COLO668 (cell line): ENCODE data around the gene PGP.

Source experiments
- DNase-seq: peaks from one replicate; lab custom pipeline; 2025; ENCODE audit not compliant: unreplicated experiment; lab: John Stamatoyannopoulos, UW

The PGP gene

GRCh38 chr16:2237493-2238149, 23.0 kb upstream of the PGP start:
- no peak for DNase-seq

GRCh38 chr16:2237102-2237482, 22.5 kb upstream of the PGP start:
- DNase-seq = no peak

GRCh38 chr16:2236337-2237101, 21.9 kb upstream of the PGP start, which contains the start of gene DNASE1L2:
Gene DNASE1L2 (plus strand): TSS chr16:2236444. CDS start chr16:2236817, 373 bp downstream.
- peak; percentile 18 for DNase-seq

DNA sequence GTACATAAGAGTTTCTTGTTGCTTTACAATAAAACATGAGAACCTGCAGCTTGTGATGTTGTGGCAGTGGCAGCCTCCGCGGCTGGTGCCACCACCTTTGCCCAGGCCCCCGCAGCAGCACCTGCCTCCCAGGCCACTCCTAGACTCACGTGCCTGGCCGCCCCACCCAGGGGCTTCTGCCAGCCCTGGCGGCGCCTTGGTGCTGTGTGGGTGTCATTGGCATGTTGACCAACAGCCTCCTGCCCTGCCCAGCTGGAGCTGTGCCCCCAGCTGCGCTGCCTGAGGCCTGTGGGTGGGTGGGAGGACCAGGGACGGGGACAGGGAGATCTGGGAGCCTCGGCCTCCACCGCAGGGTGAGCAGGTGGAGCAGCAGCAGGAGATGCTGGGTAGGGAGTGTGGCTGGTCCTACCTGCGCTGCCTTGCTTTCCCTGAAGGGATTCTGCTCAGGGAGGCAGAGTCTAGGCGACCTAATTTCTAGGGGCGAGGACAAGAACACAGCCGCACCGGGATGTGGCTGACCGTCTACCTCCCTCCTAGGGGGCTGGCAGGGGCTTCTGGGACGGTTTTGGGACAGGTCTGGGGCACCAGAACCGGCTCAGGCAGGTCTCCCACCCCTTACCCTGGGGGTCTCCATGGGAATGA, 21.2 kb upstream of the PGP start:
- DNase-seq = peak; percentile 83

DNA sequence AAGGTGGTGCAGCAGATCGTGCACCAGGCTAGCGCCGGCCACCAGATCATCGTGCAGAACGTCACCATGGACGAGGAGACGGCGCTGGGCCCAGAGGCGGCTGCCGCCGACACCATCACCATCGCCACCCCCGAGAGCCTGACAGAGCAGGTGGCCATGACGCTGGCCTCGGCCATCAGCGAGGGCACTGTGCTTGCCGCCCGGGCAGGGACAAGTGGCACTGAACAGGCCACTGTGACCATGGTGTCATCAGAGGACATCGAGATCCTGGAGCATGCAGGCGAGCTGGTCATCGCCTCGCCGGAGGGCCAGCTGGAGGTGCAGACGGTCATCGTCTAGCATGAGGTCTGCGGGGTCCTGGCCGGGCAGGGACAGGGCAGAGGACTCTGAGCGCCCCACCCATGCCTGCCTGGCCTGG, 20.6 kb upstream of the PGP start:
- DNase-seq = no peak

DNA sequence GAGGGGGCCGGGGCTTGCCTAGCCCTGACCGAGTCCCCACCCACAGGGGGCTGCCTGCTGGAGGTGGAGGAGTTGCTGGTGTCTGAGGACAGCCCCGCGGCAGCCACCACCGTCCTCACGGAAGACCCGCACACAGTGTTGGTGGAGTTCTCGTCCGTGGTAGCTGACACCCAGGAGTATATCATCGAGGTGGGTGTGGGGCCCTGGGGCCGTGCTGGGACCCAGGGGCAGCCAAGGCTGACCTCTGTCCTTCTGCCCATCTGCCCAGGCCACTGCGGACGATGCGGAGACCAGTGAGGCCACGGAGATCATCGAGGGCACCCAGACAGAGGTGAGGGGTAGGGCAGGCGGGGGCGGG, 20.2 kb upstream of the PGP start:
- DNase-seq = no peak

DNA sequence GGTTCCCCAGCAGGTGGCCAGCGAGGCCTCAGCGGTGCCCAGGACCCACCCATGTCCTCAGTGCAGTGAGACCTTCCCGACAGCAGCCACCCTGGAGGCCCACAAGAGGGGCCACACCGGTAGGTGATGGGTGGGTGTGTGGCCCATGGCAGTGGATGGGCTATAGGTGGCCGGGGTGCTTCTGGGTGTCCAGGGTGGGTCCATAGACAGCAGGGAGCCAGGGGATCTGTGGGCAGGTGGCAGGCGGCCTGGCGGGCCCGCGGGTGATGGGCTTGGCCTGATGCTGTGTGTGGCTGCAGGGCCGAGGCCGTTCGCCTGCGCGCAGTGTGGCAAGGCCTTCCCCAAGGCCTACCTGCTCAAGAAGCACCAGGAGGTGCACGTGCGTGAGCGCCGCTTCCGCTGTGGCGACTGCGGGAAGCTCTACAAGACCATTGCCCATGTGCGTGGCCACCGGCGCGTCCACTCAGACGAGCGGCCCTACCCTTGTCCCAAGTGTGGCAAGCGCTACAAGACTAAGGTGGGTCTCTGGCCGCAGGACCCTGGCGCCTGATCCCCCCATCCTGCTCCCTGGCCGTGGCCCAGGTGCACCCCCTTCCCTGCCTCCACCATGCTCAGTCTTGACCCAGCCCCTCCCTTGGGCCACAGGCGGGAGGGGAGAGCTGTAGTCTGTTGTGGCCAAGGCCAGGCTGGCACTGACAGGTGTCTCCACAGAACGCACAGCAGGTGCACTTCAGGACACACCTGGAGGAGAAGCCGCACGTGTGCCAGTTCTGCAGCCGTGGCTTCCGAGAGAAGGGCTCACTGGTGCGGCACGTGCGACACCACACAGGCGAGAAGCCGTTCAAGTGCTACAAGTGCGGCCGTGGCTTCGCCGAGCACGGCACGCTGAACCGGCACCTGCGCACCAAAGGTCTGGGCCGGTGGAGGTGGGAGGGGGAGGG, 19.5 kb upstream of the PGP start:
- peak; percentile 96 for DNase-seq

GRCh38 chr16:2233046-2233775, 18.6 kb upstream of the PGP start:
- peak; percentile 84 for DNase-seq

DNA sequence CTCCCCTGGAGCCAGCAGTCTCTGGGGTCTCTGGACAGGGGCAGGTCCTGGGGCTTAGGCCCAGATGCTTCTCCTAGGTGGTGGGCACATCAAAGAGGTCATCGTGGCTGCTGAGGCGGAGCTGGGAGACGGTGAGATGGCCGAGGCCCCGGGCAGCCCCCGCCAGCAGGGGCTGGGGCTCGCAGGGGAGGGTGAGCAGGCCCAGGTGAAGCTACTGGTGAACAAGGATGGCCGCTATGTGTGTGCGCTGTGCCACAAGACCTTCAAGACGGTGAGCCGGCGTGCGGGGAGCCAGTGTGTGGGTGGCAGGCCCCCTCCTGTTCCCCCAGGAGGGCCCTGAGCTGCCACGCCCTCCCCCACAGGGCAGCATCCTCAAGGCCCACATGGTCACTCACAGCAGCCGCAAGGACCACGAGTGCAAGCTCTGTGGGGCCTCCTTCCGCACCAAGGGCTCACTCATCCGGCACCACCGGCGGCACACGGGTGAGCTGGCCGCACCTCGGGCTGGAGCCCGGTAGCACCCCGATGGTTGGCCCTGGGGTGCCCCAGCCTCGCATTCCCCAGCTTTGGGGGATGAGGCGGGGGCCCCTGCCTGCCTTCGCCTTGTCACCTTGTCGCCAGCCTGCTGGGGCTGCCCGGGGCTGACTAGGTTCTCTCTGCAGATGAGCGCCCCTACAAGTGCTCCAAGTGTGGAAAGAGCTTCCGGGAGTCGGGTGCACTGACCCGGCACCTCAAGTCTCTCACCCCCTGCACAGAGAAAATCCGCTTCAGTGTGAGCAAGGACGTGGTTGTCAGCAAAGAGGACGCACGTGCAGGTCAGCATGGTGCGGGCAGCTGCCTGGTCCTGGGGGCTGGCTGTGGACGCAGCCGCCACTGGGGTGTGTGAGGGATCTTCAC, 17.7 kb upstream of the PGP start:
- no peak for DNase-seq

DNA sequence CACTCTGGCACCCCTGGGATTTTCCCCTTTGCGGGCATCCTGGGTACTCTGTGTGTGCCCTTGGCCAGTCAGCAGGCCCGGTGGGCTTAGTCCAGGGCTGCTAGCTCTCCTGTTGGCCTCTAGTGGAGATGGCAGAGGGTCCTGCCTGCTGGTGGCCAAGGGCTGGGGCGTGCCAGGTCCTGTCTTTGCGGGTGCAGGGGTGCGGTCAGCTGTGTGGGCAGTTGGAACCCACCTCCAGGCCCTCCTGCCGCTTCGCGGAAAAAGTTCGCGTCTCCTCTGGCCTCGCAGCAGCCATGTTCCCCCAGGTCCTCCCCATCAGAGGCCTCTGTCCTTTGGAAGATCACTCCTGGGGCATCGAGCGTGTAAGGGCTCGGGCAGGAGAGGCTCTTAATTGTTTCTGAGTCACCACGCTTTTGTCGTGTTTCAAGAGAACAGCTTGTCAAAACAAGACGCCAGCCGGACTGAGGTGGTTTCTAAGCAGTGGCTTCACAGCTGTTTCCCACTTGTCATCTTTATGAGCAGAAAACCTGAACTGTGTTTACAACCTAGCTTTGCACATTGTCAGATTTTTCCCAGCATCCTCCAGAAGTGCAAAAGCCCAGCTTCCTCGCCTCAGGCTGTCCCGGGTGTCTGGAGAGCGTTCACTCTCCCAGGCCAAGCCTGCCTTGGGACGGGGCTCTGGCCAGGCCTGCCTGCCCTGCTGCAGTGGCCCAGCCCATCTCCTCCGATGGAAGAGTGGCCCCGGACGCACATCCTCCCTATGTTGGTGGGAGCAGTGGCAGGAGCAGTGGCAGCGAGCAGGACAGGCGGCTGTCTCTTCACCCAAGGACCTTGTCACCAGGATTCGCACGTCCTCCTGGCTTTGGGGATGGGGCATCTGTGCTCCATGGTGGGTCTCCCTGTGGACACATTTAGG, 16.6 kb upstream of the PGP start:
- peak; percentile 71 for DNase-seq

DNA sequence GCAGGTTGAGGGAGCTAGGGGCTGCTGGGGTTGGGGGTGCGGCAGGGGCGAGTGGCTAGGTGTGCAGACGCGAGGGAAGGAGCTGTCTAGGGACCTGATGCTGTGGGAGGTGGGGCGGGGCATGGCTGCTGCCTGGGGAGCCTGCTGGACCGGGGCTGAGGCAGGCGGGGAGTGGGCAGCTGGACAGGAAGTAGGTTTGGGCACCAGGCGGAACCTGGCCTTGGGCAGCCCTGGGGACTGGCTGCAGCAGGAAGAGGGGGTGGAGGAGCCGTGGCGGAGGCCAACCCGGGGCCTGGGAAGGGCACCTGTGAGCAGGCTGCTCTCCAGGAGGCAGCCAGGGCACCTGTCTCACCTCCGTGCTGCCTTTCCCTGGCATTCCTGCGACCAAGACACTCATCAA, 15.7 kb upstream of the PGP start:
- DNase-seq = peak; percentile 59

DNA sequence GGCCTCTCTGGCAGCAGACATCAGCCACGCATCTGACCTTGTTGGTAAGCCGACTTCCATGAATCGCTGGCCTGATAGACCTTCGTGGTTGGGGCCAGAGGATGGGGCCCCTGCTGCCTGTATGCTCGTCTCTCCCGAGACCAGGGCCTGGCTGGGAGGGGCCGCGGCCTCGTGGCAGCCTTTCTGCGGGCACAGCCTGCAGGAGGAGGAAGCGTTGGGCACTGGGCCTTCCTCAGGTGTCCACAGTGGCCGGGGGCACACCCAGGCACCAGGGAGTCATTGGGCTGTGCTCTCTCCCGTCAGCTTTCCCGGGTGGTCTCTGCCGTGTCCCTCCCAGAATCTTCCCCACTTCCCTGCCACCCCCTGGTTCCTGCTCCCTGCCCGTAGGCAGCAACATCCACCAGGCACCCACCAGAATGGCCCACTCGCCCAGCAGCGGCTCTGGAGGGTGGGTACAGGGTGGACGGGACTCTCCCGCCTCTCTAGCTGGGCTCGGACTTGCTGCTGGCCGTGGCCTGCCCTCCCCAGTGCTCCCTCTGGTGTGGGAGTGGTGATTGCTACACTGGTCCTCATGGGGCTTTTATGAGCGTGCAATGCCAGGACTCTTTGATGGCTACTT, 15.1 kb upstream of the PGP start:
- no peak for DNase-seq

GRCh38 chr16:2229091-2229490, 14.5 kb upstream of the PGP start:
- DNase-seq = no peak

- no peak for DNase-seq
Observed at GRCh38 chr16:2228161-2228824, 13.7 kb upstream of the PGP start.

DNA sequence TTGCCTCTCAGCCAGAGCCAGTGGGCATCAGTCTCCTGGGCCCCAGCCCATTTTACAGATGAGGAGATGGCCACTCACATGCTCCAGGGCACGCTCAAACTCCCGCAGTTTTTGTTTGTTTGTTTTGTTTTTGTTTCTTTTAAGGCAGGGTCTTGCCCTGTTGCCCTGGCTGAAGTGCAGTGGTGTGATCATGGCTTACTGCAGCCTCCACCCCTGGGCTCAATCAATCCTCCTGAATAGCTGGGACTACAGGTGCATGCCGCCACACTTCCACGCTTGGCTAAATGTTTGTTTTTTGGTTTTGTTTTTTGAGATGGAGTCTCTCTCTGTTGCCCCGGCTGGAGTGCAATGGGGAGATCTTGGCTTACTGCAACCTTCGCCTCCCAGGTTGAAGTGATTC, 12.3 kb upstream of the PGP start:
- DNase-seq = no peak

DNA sequence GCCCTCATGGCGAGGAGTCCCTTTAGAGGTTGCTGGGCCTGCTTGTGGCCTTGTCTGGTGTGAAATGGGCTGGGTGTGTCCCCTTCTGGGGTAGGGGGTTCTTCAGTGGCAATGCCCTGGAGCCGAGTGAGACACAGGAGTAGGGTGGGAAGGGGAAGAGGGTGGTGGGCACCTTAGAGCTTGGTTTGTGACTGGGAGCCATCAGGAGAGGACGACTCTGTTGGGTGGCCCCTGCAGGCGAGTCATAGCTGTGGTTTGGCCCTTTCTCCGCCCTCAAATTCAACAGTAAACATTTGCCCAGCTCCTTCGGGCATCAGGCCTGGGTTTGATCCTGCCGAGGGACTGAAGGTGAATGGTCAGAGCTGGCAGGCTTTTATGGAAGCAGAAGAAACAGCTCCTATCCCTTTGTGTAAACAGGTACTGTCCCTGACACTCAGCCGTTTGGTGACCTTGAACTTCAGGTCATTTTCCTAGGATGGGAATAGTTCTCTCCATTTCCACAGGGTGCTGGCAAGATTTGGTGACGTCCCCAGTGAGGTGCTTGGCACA, 11.7 kb upstream of the PGP start:
- peak; percentile 31 for DNase-seq

- peak; percentile 59 for DNase-seq
Observed at GRCh38 chr16:2223942-2224486, 9.4 kb upstream of the PGP start.
